SHP77 treated with DMSO at 0.1 percent for 48 hours (cell line): ENCODE data around the gene MACROH2A1.

Experiments used
- DNase-seq: peaks from one replicate; lab custom pipeline; 2025; lab: John Stamatoyannopoulos, UW

MACROH2A1 gene

DNA sequence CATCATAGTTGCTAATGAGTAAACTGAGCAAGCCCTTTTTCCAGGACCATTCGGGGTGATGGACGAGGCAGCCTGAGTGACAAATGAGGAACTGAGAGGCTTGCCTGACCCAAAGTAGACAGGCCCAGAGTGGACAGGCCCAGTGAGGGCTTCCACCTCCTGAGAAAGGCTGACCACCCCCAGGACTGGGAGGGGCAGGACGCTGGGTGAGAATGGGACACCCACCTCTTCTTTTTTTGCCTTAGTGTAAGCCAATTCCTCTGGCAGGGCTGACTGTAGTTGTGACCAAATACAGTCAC, 68.3 kb downstream of the MACROH2A1 start:
- no peak for DNase-seq

DNA sequence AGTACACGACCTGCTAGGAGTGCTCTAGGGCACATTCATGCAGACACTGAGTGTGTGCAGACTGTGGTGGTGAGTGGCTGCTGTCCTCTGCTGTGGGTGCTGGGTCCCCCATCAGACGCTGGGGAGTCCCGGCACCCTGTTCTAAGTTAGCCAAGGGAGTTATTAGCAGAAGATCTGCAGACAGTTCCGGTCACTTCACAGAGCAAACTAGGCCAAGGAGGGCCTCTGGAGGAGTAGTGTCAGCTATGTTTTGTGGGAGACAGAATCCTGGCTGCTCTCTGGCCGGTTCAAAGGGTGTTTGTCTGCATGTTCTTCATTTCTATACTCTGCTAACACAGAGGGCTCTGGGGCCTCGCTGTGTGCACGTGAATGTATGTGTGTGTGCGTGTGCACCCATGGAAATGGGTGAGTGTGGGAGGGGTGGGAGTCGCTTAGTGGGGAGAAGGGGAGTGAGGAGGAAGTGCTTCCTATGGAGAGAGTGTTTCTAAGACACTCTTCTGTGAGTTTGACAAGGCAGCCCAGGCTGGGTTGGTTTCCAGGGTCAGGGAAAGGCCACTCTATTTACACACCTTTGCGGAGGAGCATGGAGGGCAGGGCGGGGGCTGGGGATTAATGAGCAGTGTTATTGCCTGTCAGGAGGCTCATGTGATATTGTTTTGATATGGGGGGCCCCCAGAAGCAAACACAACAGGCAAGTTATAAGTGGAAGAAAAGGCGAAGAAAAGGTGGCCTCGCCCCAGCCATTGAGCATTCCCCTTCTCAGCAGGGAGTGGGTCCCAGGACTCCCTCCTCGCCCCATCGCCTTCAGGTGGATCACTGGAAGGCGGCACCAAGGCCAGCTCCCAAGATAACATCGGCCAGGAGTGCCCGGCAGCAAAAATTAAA, 68.9 kb downstream of the MACROH2A1 start:
- no peak for DNase-seq

- DNase-seq: no peak
These were observed 69.7 kb downstream of the MACROH2A1 start for GRCh38 chr5:135329066-135329912.

GRCh38 chr5:135328128-135328687, 70.8 kb downstream of the MACROH2A1 start:
- DNase-seq: no peak

- DNase-seq: no peak
These were observed 71.5 kb downstream of the MACROH2A1 start for GRCh38 chr5:135327429-135328127.

DNA sequence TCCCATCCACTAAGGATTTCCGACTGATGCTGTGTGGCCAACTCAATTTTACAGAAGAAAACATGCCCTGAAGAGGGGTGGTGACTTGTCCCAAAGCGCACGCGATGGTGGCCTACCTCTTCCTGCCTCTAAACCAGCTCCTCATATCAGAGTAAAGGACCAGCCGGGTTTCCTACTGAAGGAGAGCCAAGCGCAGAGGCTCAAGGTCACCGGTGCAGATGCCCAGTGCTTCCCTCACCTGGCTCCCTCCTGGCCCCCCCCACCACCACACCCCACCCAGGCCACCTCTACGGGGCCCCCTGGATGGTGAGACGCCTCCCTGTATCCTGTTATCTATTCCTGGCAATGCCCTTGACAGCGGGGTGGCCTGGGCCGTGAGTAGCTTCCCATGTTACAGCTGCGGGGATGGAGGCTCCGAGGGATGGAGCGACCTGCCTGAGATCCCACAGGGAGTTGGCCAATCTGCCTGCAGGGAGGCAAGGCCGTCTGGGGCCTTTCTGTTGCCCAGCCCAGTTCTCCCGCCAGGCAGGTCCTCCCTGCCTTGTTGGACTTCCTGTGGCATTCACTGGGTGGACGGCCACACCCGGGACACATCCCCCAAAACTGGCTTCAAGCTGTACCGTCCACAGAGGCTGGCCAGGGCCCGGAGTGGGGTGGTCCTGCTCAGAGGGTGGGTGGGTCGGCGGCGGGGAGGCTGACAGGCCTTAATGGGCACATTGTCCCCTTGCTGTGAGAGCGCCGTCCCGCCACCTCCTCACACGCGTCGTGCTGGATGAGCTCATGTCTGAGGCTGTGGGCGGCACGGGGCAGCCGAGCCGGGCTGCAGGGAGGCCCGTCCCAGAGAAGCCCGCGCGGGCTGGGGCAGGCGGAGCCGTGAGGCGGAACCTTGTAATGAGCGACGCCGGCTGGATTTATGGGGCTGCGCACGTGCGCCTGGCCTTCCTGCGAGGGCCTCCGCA, 72.5 kb downstream of the MACROH2A1 start:
- no peak for DNase-seq

GRCh38 chr5:135324897-135325650, 74.0 kb downstream of the MACROH2A1 start:
- no peak for DNase-seq

- no peak for DNase-seq
These were observed 74.9 kb downstream of the MACROH2A1 start for GRCh38 chr5:135324160-135324559.

DNA sequence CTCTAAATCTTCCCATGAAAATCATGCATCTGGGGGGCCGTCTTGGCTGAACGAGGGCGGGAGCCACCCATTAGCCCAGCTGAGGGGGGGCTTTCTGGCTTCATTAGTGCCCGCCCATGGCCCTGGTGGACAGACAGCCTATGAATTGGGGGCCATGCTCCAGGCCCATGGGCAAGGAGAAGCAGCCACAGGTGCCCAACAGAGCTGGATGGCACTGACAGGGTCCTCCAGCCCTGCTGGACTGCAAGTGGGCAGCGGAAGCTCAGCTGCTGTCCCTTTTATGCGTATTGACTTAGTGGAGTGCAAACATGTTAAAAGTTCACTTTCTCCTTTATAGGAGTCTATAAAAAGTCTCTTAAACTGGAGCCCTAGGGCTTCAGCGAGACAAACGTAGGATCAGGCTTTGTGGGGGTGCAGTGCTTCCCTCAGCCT, 75.3 kb downstream of the MACROH2A1 start:
- no peak for DNase-seq

- DNase-seq: no peak
These were observed 75.8 kb downstream of the MACROH2A1 start for GRCh38 chr5:135323227-135323626.

- DNase-seq: no peak
These were observed 76.3 kb downstream of the MACROH2A1 start for GRCh38 chr5:135322744-135323143.

GRCh38 chr5:135322271-135322670, 76.8 kb downstream of the MACROH2A1 start:
- no peak for DNase-seq

DNA sequence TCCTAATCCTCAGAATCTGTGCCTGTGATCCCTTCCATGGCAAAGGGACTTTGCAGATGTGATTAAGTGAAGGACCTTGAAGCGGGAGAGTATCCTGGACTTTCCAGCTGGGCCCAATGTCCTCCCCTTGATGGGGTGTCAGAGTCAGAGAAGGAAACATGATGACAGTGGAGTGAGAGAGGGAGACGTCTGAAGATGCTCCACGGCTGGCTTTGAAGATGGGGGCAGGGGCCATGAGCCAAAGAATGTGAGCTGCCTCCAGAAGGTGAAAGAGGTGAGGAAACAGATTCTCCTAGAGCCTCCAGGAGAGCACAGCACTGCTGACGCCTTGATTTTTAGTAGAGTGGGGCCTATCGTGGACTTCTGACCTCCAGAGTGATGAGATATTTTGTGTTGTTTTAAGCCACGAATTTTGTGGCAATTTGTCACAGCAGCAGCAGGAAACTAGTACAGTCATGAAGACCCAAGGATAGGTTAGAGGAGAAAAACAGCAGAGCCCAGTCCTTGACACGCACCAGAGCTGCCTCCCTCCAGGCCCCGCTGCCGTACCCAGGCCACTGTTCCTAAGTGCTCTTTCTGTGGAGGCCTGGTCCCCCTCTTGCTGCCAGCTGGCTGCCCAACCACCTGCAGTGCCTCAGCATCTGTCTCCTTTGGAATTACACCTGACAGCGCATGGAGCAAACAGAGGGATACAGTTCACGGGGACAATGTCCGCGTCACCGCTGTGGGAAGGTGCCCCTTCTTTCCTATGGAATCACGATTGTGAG, 78.1 kb downstream of the MACROH2A1 start:
- DNase-seq: no peak

DNA sequence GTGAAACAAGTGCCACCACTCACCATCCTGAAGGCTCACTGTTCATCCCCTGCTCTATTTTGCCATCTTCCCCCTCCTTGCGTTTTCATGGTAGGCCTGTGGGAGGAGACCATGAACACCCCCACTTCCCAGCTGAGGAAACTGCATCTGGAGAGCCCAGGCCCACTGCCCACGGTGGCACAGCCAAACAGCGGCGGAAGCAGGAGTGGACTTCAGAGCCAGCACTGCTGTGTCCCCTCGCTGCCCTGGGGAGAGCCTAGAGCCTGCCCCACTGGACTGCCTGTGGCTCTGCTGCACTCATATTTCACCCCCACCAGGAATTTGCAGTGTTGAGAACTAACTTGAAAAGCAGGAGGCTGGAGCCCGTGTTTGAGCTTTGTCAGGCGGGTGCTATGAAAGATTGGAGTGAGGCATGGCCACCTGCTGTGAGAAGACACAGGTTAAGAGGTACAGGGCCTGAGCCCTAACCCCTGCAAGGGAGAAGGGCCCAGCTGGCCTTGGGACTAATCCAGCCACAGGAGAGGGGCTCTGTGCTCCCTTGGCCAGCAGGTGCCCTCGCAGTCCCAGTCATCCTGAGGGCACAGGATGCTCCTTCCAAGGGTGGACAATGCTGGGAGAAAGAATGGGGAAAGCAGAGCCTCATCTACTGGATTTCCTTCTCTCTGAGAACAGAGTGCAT, 79.0 kb downstream of the MACROH2A1 start:
- DNase-seq: no peak

DNA sequence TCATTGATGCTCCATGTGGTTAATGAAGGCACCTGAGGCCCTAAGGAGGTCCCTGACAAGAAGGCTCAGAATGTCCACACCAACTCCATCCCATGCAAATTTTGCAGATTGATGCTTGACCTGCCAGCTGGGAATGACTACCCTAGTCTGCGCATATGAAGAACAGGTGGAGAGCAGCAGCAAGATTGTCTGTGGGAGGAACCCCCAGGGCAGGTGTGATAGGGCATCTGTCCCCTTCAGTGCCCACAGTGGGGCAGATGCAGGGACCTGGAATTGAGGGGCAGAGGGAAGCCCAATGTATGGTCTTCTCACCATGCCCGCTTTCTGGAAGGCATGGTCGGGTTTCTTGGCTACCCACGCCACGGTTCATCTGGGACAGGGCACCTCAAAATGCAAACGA, 79.6 kb downstream of the MACROH2A1 start:
- DNase-seq: no peak

DNA sequence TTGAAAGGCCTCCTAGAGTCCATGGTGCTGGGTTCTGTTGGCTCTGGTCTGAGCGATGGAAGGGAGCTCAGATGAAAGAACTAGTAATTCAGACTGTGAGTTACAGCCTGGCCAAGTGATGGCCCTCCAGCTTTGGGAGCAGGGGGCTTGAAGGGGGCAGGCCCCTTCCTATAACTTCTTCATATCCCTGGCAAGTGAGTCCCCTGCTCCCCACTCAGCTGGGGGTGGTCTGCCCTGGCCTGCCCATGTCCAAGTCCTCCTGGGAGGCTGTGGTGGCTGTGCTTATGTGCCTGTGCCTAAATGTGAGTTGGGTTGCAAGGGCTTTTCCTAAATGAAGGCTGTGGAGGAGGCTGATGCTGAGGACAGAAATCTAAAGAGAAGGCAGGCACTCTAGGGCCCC, 80.1 kb downstream of the MACROH2A1 start:
- no peak for DNase-seq

GRCh38 chr5:135318037-135318436, 81.0 kb downstream of the MACROH2A1 start:
- DNase-seq: no peak

DNA sequence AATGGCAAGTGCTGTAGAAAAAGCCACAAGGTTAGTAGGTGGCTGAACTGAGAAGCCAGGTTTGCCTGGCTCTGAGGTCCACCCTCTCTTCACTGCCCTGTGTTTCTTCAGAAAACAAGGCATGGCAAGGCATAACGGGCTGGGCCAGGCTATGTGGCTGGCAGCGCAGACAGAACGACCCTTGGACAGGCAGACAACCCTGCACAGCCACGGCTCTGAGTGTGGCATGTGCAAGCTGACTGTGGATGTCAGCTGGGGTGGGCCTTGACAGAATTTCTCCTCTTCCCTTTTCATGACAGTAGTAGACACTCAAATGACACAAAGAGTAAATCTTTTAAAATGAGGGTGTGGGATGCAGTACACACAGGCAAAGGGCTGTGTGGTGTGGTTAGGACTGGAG, 81.7 kb downstream of the MACROH2A1 start:
- DNase-seq: no peak

DNA sequence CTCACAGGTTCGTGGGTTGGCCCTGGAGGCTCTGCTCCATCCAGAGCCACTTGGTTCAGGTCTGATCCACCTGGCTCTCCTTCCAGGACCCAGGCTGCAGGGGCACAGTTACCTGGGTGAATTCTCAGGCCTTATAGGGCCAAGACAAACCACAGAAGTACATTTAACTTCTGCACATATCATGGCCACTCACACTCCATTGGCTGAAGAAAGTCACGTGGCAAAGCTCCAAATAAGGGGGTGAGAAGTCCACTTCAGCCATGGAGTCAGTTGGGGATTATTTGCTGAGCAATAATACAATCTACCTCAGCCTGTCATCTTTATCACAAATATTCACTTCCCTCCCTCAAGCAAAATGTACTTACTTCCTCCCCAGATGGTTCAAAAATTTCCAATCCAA, 83.6 kb downstream of the MACROH2A1 start:
- no peak for DNase-seq
